K562 (cell line): ENCODE data around the gene NCOA4. TPM values are rescaled to one million over a fixed set of nuclear protein-coding genes. Genes with fewer than 3 reads are reported as not detected.

Experiments used
- ATAC-seq: fragments of 200-7000 bp; cut with Tn5 transposase; 3 replicates; pipeline ENCODE4 v1.9.1; 2020; ENCODE audit warnings: moderate library complexity
- BruUV-seq: library from RNA; stranded (reverse); fragments of 400-500 nt; replicated peaks from 2 replicates; lab custom pipeline; 2021; lab: Mats Ljungman, UMichigan
- CTCF ChIA-PET: fragments of 300-600 bp; formaldehyde crosslinking; extraction: SDS; loops from one replicate; lab custom pipeline; 2021; ENCODE audit warnings: low intra/inter-chr PET ratio; lab: Yijun Ruan, JAX
- POLR2A ChIA-PET: fragments of 300-600, 350-650 bp; sonication (Branson Sonifier 250); formaldehyde crosslinking; extraction: SDS; loops from one replicate; lab custom pipeline; 2021; ENCODE audit warnings: antibody characterized with exemption, inconsistent platforms; lab: Yijun Ruan, JAX
- DNase-seq, 4 experiments: peaks; one replicate each; pipeline versions ENCODE4 v3.0.0 to v3.0.0-alpha.2; 2011 to 2018; ENCODE audit warnings: low spot score in 3 of 4, mixed read lengths in 3 of 4; ENCODE audit errors: extremely low read depth in 1 of 4
- FAIRE-seq: peaks from 2 replicates; lab custom pipeline; 2011; peaks lifted over from hg19 to GRCh38; lab: Jason Lieb, UNC
- H2AFZ ChIP-seq: 2 replicates; pipeline ENCODE4 v1.6.0; 2011; ENCODE audit warnings: low read depth, low read length, control low read depth, inconsistent platforms
- H3K27ac ChIP-seq: fragments of 200-600 bp; 3 replicates; pipeline ENCODE4 v1.8.0; 2011; ENCODE audit warnings: low read depth, mild to moderate bottlenecking, control low read depth, inconsistent platforms, low read length, moderate library complexity, mixed read lengths; ENCODE audit errors: extremely low read depth
- H3K27me3 ChIP-seq, 2 experiments: fragments of 300-600 bp in 1 of 2; 2 replicates in 1 of 2; 3 replicates in 1 of 2; pipeline versions ENCODE4 v1.6.0 to v1.8.0; 2011; ENCODE audit warnings: inconsistent platforms in 2 of 2, low read length in 2 of 2, mild to moderate bottlenecking in 1 of 2, mixed read lengths in 1 of 2, moderate library complexity in 1 of 2; ENCODE audit not compliant: control insufficient read depth in 2 of 2, insufficient read depth in 2 of 2
- H3K36me3 ChIP-seq: fragments of 300-600 bp; 3 replicates; pipeline ENCODE4 v1.8.0; 2011; ENCODE audit warnings: mild to moderate bottlenecking, low read length, inconsistent platforms; ENCODE audit not compliant: control insufficient read depth, insufficient read depth
- H3K4me1 ChIP-seq, 2 experiments: fragments of 200-600 bp in 1 of 2; replicated peaks in 1 of 2; 2 replicates in 1 of 2; 3 replicates in 1 of 2; pipeline versions ENCODE4 v1.5.1 to v1.8.0; 2011; ENCODE audit warnings: inconsistent platforms in 2 of 2, low read length in 2 of 2, mild to moderate bottlenecking in 1 of 2, mixed read lengths in 1 of 2, moderate library complexity in 1 of 2; ENCODE audit not compliant: control insufficient read depth in 2 of 2, insufficient read depth in 2 of 2
- H3K4me2 ChIP-seq: 2 replicates; pipeline ENCODE4 v1.6.1; 2011; ENCODE audit warnings: low read length, control low read depth, inconsistent platforms, mixed read lengths; ENCODE audit not compliant: insufficient read depth
- H3K4me3 ChIP-seq: fragments of 200-600 bp; sonication (generic), shearing (Covaris generic); 2 replicates; pipeline ENCODE4 v1.5.1; 2016; ENCODE audit warnings: control low read depth, inconsistent platforms
- H3K79me2 ChIP-seq: fragments of 200-600 bp; 3 replicates; pipeline ENCODE4 v1.8.0; 2011; ENCODE audit warnings: low read length, inconsistent platforms; ENCODE audit not compliant: control insufficient read depth, insufficient read depth
- H3K9ac ChIP-seq, 2 experiments: 2 replicates each; pipeline versions ENCODE4 v1.6.0 to v1.6.1; 2011; ENCODE audit warnings: low read depth in 2 of 2, low read length in 2 of 2, control low read depth in 1 of 2, inconsistent platforms in 1 of 2, mild to moderate bottlenecking in 1 of 2, mixed read lengths in 1 of 2; ENCODE audit not compliant: insufficient read depth in 1 of 2
- H3K9me1 ChIP-seq: one replicate; pipeline ENCODE4 v1.6.0; 2011; ENCODE audit warnings: inconsistent platforms, mild to moderate bottlenecking, low read length, moderate library complexity; ENCODE audit not compliant: control insufficient read depth, insufficient read depth
- H3K9me3 ChIP-seq: replicated peaks from 2 replicates; pipeline ENCODE4 v1.5.1; 2011; ENCODE audit warnings: low read depth, low read length, inconsistent platforms; ENCODE audit not compliant: control insufficient read depth, insufficient read depth
- H4K20me1 ChIP-seq: replicated peaks from 2 replicates; pipeline ENCODE4 v1.6.1; 2011; ENCODE audit warnings: low read length, inconsistent platforms, mixed read lengths; ENCODE audit not compliant: control insufficient read depth, insufficient read depth
- ESRRB ChIP-seq: fragments of 250-450 bp; sonication (Bioruptor Pico); IDR thresholded peaks from 2 replicates; pipeline ENCODE4 v1.5.0; 2020; ENCODE audit warnings: mild to moderate bottlenecking, moderate library complexity, borderline replicate concordance
- ETV6 ChIP-seq, 3 experiments: fragments of 150-350 bp in 1 of 3; sonication (generic) in 1 of 3; formaldehyde crosslinking in 1 of 3; IDR thresholded peaks; 2 replicates each; pipeline versions ENCODE4 v1.6.1 to v1.8.0; 2014 to 2022; ENCODE audit warnings: borderline replicate concordance in 2 of 3, low read depth in 2 of 3, antibody characterized with exemption in 1 of 3, low read length in 1 of 3, mild to moderate bottlenecking in 1 of 3, missing genetic modification reagents in 1 of 3
- HDAC2 ChIP-seq: fragments of 450-650 bp; IDR thresholded peaks from 2 replicates; pipeline ENCODE4 v1.6.1; 2016; ENCODE audit warnings: mild to moderate bottlenecking
- HES1 ChIP-seq: fragments of 450-650 bp; IDR thresholded peaks from 2 replicates; pipeline ENCODE4 v1.6.1; 2016; ENCODE audit warnings: low read depth, mild to moderate bottlenecking, moderate library complexity
- KDM2B ChIP-seq: fragments of 250-450 bp; sonication (Bioruptor Pico); IDR thresholded peaks from 2 replicates; pipeline ENCODE4 v1.8.0; 2021; ENCODE audit warnings: mild to moderate bottlenecking, moderate library complexity
- MAFK ChIP-seq: IDR thresholded peaks from 2 replicates; pipeline ENCODE4 v1.6.1; 2011; ENCODE audit warnings: low read length, improper control_type of control experiment
- PHF21A ChIP-seq: fragments of 450-650 bp; IDR thresholded peaks from 2 replicates; pipeline ENCODE4 v1.6.1; 2017; ENCODE audit warnings: low read depth, borderline replicate concordance
- SREBF2 ChIP-seq: sonication (generic); formaldehyde crosslinking; IDR thresholded peaks from 2 replicates; pipeline ENCODE4 v1.4.0; 2020; ENCODE audit warnings: mild to moderate bottlenecking, missing genetic modification reagents
- TEAD1 ChIP-seq, 2 experiments: fragments of 450-650 bp in 1 of 2; sonication (generic) in 1 of 2; formaldehyde crosslinking; IDR thresholded peaks; 2 replicates each; pipeline versions ENCODE4 v1.4.0 to v1.8.0; 2020 to 2022; ENCODE audit warnings: mild to moderate bottlenecking in 2 of 2, missing genetic modification reagents in 1 of 2
- ZNF668 ChIP-seq: fragments of 250-450 bp; sonication (Bioruptor Pico); IDR thresholded peaks from 2 replicates; pipeline ENCODE4 v1.8.0; 2022; ENCODE audit warnings: mild to moderate bottlenecking, inconsistent platforms
- ZNF830 ChIP-seq: fragments of 250-450 bp; sonication (Bioruptor Pico); IDR thresholded peaks from 2 replicates; pipeline ENCODE4 v1.5.0; 2021; ENCODE audit warnings: mild to moderate bottlenecking
- WGBS: fragments of 100-300 bp; shearing (Covaris generic); methylation state at CpG from one replicate; pipeline ENCODE4 v1.1.6; 2016; ENCODE audit warnings: low coverage, mixed read lengths; ENCODE audit not compliant: insufficient coverage; ENCODE audit errors: missing lambda C conversion rate; 5-methylcytosine and 5-hydroxymethylcytosine counted together
- in situ Hi-C: fragments of 300-500 bp; cut with MboI; formaldehyde crosslinking; loops from 4 replicates; pipeline ENCODE4 v1.15.0; 2018; ENCODE audit warnings: inconsistent platforms, mixed read lengths
- intact Hi-C: fragments of 100-400 bp; cut with micrococcal nuclease; formaldehyde crosslinking; loops from 2 replicates; pipeline ENCODE4 v1.14.2; 2022
- polyA plus RNA-seq, 8 experiments: library from polyadenylated mRNA; depleted of rRNA in 4 of 8; stranded (reverse) in 5 of 8; unstranded in 3 of 8; fragments of >200 nt; fragmentation: Nextera tagmentation in 2 of 8; fragmentation: Illumina TruSeq in 1 of 8; extraction: Ambion mirVana in 2 of 8; extraction: Trizol in 1 of 8; gene quantifications; 2 replicates each; pipeline versions ENCODE4 v1.2.1 to v1.2.3, GENCODE V29; 2011 to 2014; ENCODE audit warnings: inconsistent platforms in 1 of 8, missing spikeins in 1 of 8
- total RNA-seq, 7 experiments: library from RNA; depleted of rRNA in 6 of 7; stranded (reverse); fragments of >200 nt in 6 of 7; fragmentation: Illumina TruSeq in 2 of 7; extraction: Trizol in 2 of 7; gene quantifications; 2 replicates each; pipeline versions ENCODE4 v1.2.1 to v1.2.3, GENCODE V29; 2011 to 2021; ENCODE audit warnings: low replicate concordance in 1 of 7
- TF ChIP-seq, protein P1 (sequence below): IDR thresholded peaks from 2 replicates; pipeline ENCODE4 v1.6.1; 2011; ENCODE audit warnings: borderline replicate concordance, low read depth, mild to moderate bottlenecking, moderate library complexity, low read length; ENCODE audit not compliant: insufficient read depth, poor library complexity, severe bottlenecking
- TF ChIP-seq, protein P2 (sequence below): IDR thresholded peaks from 2 replicates; pipeline ENCODE4 v1.6.1; 2014; ENCODE audit warnings: antibody characterized with exemption

NCOA4 gene
- total and polyA plus RNA-seq, 9 of the 15 experiments (the other 6 are each of a cell fraction or from before 2014, with no cell fraction given), result 89.8 to 283 (median 181) TPM

- Histone ChIP-seq H2AFZ (no peak overlapping the region), H3K4me3 (no peak overlapping the region), H3K27me3 (no peaks in the 10 kb centered on the region), H3K4me1 (peaks cover 16 to 41% of the 10 kb centered on the region in 2 experiments; a peak in 4 of 5 replicates), H3K4me2 (peak overlapping the region; percentile 57), H3K9me3 (0 out of 2 replicates have a peak, but pooled peaks cover 2% of the 10 kb centered on the region), H3K27ac (peak overlapping the region; percentile 86), H3K9me1 (no peaks in the 10 kb centered on the region), H3K9ac (peak overlapping the region in 1 of 2 experiments; percentile 31; a peak in 2 of 4 replicates), H3K79me2 (peaks cover 50% of the 10 kb centered on the region), H4K20me1 (no peaks in the 10 kb centered on the region), H3K36me3 (peaks cover 81% of the 10 kb centered on the region)
- ATAC-seq (peak; percentile 9), DNase-seq (no peak), FAIRE-seq (no peak)
- BruUV-seq, result no TSS peak
- ChIA-PET POLR2A (interaction anchor here (1.0 to 2.9 kb wide), 6 partner anchors 9 to 29 kb away, joined by 4 to 37 read pairs (median 8); partner anchors contain the start of gene NCOA4), CTCF (no interaction called here)
- in situ Hi-C loops (no loop called here), intact Hi-C loops (loop anchor here (2.0 kb wide), 1 partner anchor 18 kb away; no protein-coding TSS in a partner anchor)
- WGBS, result 42% methylated on average over 1 of the region's 1 CpG
- TF ChIP-seq MAFK (no peak), ETV6 (IDR thresholded peaks at IDR 0.05; ENCODE audit: borderline replicate concordance in 1 of 2, low read depth in 2 of 2, low read length in 1 of 2) (0 out of 4 replicates have a peak, but pooled peaks of 1 of the 2 experiments have one; percentile 12), ETV6 (CRISPR knock-in tag; IDR thresholded peaks at IDR 0.05; ENCODE audit: borderline replicate concordance) (no peak), HES1 (0 out of 2 replicates have a peak, but pooled peaks have one; percentile 25), ZNF830 (CRISPR knock-in tag) (no peak), KDM2B (0 out of 2 replicates have a peak, but pooled peaks have one; percentile 19), ESRRB (CRISPR knock-in tag) (no peak), HDAC2 (no peak), ZNF668 (CRISPR knock-in tag) (peak; percentile 9; the same call in 1 of the 2 replicates), PHF21A (no peak), TEAD1 (CRISPR knock-in tag; IDR thresholded peaks at IDR 0.05) (no peak), SREBF2 (no peak)
- TF ChIP-seq, protein P1, sequence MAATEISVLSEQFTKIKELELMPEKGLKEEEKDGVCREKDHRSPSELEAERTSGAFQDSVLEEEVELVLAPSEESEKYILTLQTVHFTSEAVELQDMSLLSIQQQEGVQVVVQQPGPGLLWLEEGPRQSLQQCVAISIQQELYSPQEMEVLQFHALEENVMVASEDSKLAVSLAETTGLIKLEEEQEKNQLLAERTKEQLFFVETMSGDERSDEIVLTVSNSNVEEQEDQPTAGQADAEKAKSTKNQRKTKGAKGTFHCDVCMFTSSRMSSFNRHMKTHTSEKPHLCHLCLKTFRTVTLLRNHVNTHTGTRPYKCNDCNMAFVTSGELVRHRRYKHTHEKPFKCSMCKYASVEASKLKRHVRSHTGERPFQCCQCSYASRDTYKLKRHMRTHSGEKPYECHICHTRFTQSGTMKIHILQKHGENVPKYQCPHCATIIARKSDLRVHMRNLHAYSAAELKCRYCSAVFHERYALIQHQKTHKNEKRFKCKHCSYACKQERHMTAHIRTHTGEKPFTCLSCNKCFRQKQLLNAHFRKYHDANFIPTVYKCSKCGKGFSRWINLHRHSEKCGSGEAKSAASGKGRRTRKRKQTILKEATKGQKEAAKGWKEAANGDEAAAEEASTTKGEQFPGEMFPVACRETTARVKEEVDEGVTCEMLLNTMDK, result no peak
- TF ChIP-seq, protein P2, sequence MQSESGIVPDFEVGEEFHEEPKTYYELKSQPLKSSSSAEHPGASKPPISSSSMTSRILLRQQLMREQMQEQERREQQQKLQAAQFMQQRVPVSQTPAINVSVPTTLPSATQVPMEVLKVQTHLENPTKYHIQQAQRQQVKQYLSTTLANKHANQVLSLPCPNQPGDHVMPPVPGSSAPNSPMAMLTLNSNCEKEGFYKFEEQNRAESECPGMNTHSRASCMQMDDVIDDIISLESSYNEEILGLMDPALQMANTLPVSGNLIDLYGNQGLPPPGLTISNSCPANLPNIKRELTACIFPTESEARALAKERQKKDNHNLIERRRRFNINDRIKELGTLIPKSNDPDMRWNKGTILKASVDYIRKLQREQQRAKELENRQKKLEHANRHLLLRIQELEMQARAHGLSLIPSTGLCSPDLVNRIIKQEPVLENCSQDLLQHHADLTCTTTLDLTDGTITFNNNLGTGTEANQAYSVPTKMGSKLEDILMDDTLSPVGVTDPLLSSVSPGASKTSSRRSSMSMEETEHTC, result no peak
Observed at GRCh38 chr10:46000538-46000937, 29.9 kb downstream of the NCOA4 start.
